Measurements from ENCODE around the gene LAPTM5.

Gene LAPTM5

GRCh38 chr1:30740251-30741238, 17.0 kb downstream of the LAPTM5 start:
- TF ChIP-seq, protein P1, sequence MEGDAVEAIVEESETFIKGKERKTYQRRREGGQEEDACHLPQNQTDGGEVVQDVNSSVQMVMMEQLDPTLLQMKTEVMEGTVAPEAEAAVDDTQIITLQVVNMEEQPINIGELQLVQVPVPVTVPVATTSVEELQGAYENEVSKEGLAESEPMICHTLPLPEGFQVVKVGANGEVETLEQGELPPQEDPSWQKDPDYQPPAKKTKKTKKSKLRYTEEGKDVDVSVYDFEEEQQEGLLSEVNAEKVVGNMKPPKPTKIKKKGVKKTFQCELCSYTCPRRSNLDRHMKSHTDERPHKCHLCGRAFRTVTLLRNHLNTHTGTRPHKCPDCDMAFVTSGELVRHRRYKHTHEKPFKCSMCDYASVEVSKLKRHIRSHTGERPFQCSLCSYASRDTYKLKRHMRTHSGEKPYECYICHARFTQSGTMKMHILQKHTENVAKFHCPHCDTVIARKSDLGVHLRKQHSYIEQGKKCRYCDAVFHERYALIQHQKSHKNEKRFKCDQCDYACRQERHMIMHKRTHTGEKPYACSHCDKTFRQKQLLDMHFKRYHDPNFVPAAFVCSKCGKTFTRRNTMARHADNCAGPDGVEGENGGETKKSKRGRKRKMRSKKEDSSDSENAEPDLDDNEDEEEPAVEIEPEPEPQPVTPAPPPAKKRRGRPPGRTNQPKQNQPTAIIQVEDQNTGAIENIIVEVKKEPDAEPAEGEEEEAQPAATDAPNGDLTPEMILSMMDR (IDR thresholded peaks at IDR 0.05; ENCODE audit: low read depth, low read length) = no peak
- TF ChIP-seq MAX (IDR thresholded peaks at IDR 0.05; ENCODE audit: low read depth, low read length) (no peak), MYC (IDR thresholded peaks at IDR 0.05; ENCODE audit: low read depth, low read length) (no peak), POLR2A (IDR thresholded peaks at IDR 0.05; ENCODE audit: extremely low read depth, insufficient read length) (no peak)
- H3K4me3 ChIP-seq (ENCODE audit: low read depth, low read length) = no peak overlapping the region

GRCh38 chr1:30739601-30740000, 18.0 kb downstream of the LAPTM5 start:
- no peak for TF ChIP-seq POLR2A (IDR thresholded peaks at IDR 0.05; ENCODE audit: extremely low read depth, insufficient read length)
- TF ChIP-seq, protein P1 (IDR thresholded peaks at IDR 0.05; ENCODE audit: low read depth, low read length) = no peak
- TF ChIP-seq MYC (IDR thresholded peaks at IDR 0.05; ENCODE audit: low read depth, low read length) = no peak
- TF ChIP-seq MAX (IDR thresholded peaks at IDR 0.05; ENCODE audit: low read depth, low read length) = no peak
- no peak overlapping the region for H3K4me3 ChIP-seq (ENCODE audit: low read depth, low read length)
- no peak for DNase-seq (ENCODE audit: low read depth)

More at GRCh38 chr1:30740251-30741238, 17.0 kb downstream of the LAPTM5 start:
- DNase-seq (ENCODE audit: low read depth) = peak; percentile 58

DNA sequence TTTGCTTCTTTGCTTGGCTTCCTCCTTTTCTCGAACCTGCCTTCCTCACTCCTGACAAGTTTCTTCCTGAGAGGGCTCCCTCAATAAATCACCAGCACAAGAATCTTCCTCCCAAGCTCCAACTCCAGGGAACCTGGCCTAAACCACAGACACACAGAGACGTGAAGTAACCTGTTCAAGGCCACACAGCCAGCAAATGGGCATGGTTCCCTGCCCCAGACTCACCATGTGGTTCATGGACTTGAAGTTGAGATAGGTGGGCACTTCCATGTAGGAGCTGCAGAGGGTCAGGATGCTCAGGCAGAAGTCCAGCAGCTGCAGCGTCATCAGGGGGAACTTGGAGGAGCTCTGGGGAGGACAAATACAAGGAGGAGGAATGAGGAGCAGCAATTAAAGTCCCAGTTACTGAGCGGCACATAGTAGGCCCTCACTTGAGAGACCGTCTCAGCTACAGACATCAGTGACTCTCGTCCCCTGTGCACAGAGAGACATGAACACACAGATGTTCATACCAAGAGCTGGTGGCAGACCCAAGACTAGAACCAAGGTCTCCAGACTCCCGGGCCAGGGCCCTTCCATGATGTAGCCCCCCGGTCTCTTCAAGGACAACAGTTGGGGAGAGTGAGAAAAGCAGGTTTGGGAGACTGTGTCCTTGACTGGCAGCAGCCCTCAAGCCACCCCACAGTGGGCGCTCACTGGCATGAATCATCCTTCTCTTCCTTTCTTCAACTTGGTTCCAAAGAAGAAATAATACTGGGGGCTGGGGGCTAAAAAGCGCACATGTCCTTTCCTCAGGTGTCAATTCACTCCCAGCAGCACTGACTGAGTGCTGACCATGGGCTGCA, 18.6 kb downstream of the LAPTM5 start:
- no peak overlapping the region for H3K4me3 ChIP-seq (ENCODE audit: low read depth, low read length)
- no peak for DNase-seq (ENCODE audit: low read depth)
- TF ChIP-seq, protein P1 (IDR thresholded peaks at IDR 0.05; ENCODE audit: low read depth, low read length) = no peak
- TF ChIP-seq MYC (IDR thresholded peaks at IDR 0.05; ENCODE audit: low read depth, low read length) = no peak
- no peak for TF ChIP-seq MAX (IDR thresholded peaks at IDR 0.05; ENCODE audit: low read depth, low read length)
- TF ChIP-seq POLR2A (IDR thresholded peaks at IDR 0.05; ENCODE audit: extremely low read depth, insufficient read length) = no peak

DNA sequence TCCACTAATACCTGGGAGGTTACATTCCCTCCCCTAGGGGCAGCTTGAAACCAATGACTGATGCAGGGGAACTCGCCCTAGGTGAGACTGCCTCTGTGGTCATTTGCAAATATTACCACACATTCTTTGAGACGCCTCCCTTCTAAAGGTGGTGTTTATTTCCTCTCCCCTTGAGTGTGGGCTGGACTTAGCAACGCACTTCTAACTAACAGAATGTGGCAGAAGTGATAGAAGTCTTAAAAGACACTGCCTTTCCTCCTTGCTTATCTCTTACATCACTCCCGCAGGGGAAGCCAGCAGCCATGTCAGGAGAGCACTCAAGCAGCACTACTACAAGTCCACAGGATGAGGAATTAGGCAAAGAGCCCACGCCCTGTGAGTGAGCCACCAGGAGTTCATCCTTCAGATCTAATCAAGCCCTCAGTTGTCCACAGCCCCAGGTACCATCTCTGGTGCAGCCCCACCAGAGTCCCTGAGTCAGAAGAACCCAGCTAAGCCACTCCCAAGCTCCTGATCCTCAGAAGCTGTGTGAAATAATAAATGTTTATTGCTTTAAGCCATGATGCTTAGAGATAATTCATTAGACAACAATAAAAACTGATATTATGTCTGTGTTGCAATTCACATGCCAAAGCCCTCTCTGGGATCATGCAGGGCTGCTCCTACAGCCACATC, 19.4 kb downstream of the LAPTM5 start:
- no peak overlapping the region for H3K4me3 ChIP-seq (ENCODE audit: low read depth, low read length)
- TF ChIP-seq POLR2A (IDR thresholded peaks at IDR 0.05; ENCODE audit: extremely low read depth, insufficient read length) (no peak), MYC (IDR thresholded peaks at IDR 0.05; ENCODE audit: low read depth, low read length) (no peak), MAX (IDR thresholded peaks at IDR 0.05; ENCODE audit: low read depth, low read length) (no peak)
- TF ChIP-seq, protein P1 (IDR thresholded peaks at IDR 0.05; ENCODE audit: low read depth, low read length) = no peak
- no peak for DNase-seq (ENCODE audit: low read depth)

- TF ChIP-seq MYC (IDR thresholded peaks at IDR 0.05; ENCODE audit: low read depth, low read length) (no peak), POLR2A (IDR thresholded peaks at IDR 0.05; ENCODE audit: extremely low read depth, insufficient read length) (no peak), MAX (IDR thresholded peaks at IDR 0.05; ENCODE audit: low read depth, low read length) (no peak)
- TF ChIP-seq, protein P1 (IDR thresholded peaks at IDR 0.05; ENCODE audit: low read depth, low read length) = no peak
- DNase-seq (ENCODE audit: low read depth) = no peak
Measured at GRCh38 chr1:30737357-30738039, 20.1 kb downstream of the LAPTM5 start.

More at GRCh38 chr1:30737357-30738039, 20.1 kb downstream of the LAPTM5 start:
- H3K4me3 ChIP-seq (ENCODE audit: low read depth, low read length) = no peak overlapping the region
